ENCODE results near the gene EBPL.

The EBPL gene

GRCh38 chr13:49690133-49690994 lies 922 bp downstream of the EBPL start:
- peak overlapping the region; percentile 86 to 88 for H3K4me3 Mint-ChIP-seq
- no peaks in the 10 kb centered on the region for H3K27me3 Mint-ChIP-seq
- H3K36me3 Mint-ChIP-seq, result peaks cover 8 to 25% of the 10 kb centered on the region in 2 donors
- peak; percentile 32 to 40 for ATAC-seq (replicated peaks)
- H3K27ac Mint-ChIP-seq, result peak overlapping the region; percentile 76
- H3K9me3 Mint-ChIP-seq, result no peaks in the 10 kb centered on the region
- no peak for DNase-seq
- H3K4me1 Mint-ChIP-seq, result peaks cover 14 to 25% of the 10 kb centered on the region in 2 donors

- Mint-ChIP-seq H3K36me3 (peaks cover 19 to 33% of the 10 kb centered on the region in 2 donors), H3K27ac (no peak overlapping the region), H3K9me3 (no peaks in the 10 kb centered on the region), H3K4me1 (peaks cover 6 to 8% of the 10 kb centered on the region in 2 donors), H3K4me3 (no peak overlapping the region), H3K27me3 (no peaks in the 10 kb centered on the region)
- no peak for DNase-seq
- peak in 1 of 2 donors; percentile 31 for ATAC-seq (replicated peaks)
Observed at GRCh38 chr13:49683489-49683888, 7.8 kb downstream of the EBPL start.

- no peak overlapping the region for H3K4me3 Mint-ChIP-seq
- no peak for DNase-seq
- no peaks in the 10 kb centered on the region for H3K9me3 Mint-ChIP-seq
- H3K36me3 Mint-ChIP-seq, result peaks cover 27 to 35% of the 10 kb centered on the region in 2 donors
- no peak overlapping the region for H3K27ac Mint-ChIP-seq
- no peaks in the 10 kb centered on the region for H3K27me3 Mint-ChIP-seq
- no peak for ATAC-seq (replicated peaks)
- H3K4me1 Mint-ChIP-seq, result peaks cover 7 to 12% of the 10 kb centered on the region in 2 donors
Observed at GRCh38 chr13:49681842-49682435, 9.3 kb downstream of the EBPL start.

- Mint-ChIP-seq H3K27me3 (no peaks in the 10 kb centered on the region), H3K4me3 (no peak overlapping the region), H3K27ac (no peak overlapping the region), H3K36me3 (peaks cover 30 to 37% of the 10 kb centered on the region in 2 donors), H3K4me1 (peaks cover 7 to 15% of the 10 kb centered on the region in 2 donors), H3K9me3 (no peaks in the 10 kb centered on the region)
- no peak for DNase-seq
- ATAC-seq (replicated peaks), result no peak
Observed at GRCh38 chr13:49679246-49679645, 12.0 kb downstream of the EBPL start.

- no peak for DNase-seq
- Mint-ChIP-seq H3K4me1 (peaks cover 7 to 15% of the 10 kb centered on the region in 2 donors), H3K9me3 (no peaks in the 10 kb centered on the region), H3K4me3 (no peak overlapping the region), H3K36me3 (peaks cover 30 to 37% of the 10 kb centered on the region in 2 donors), H3K27me3 (no peaks in the 10 kb centered on the region), H3K27ac (no peak overlapping the region)
- ATAC-seq (replicated peaks), result no peak
Observed at GRCh38 chr13:49678191-49678914, 12.9 kb downstream of the EBPL start.

- Mint-ChIP-seq H3K27ac (no peak overlapping the region), H3K4me3 (no peak overlapping the region), H3K9me3 (no peaks in the 10 kb centered on the region), H3K36me3 (peaks cover 35 to 37% of the 10 kb centered on the region in 2 donors), H3K27me3 (no peaks in the 10 kb centered on the region), H3K4me1 (peaks cover 7 to 15% of the 10 kb centered on the region in 2 donors)
- ATAC-seq (replicated peaks), result no peak
- no peak for DNase-seq
Observed at GRCh38 chr13:49676581-49677298, 14.5 kb downstream of the EBPL start.

GRCh38 chr13:49670828-49671227 lies 20.5 kb downstream of the EBPL start:
- no peaks in the 10 kb centered on the region for H3K9me3 Mint-ChIP-seq
- DNase-seq (no peak), ATAC-seq (replicated peaks) (no peak)
- H3K27me3 Mint-ChIP-seq, result no peaks in the 10 kb centered on the region
- peaks cover 4 to 5% of the 10 kb centered on the region in 2 donors for H3K4me1 Mint-ChIP-seq
- peaks cover 33 to 37% of the 10 kb centered on the region in 2 donors for H3K36me3 Mint-ChIP-seq
- H3K4me3 Mint-ChIP-seq, result no peak overlapping the region
- no peak overlapping the region for H3K27ac Mint-ChIP-seq

- H3K9me3 Mint-ChIP-seq, result no peaks in the 10 kb centered on the region
- H3K4me3 Mint-ChIP-seq, result no peak overlapping the region
- peaks cover 0 to 1% of the 10 kb centered on the region in 2 donors for H3K4me1 Mint-ChIP-seq
- no peak overlapping the region for H3K27ac Mint-ChIP-seq
- ATAC-seq (replicated peaks), result peak; percentile 41 to 45
- DNase-seq, result no peak
- no peaks in the 10 kb centered on the region for H3K27me3 Mint-ChIP-seq
- H3K36me3 Mint-ChIP-seq, result peaks cover 30% of the 10 kb centered on the region in 2 donors
Observed at GRCh38 chr13:49669735-49670309, 21.5 kb downstream of the EBPL start.

- Mint-ChIP-seq H3K27ac (no peak overlapping the region), H3K4me3 (no peak overlapping the region), H3K4me1 (no peaks in the 10 kb centered on the region)
Observed at GRCh38 chr13:49667773-49668172, 23.5 kb downstream of the EBPL start.

GRCh38 chr13:49664606-49665005 lies 26.7 kb downstream of the EBPL start:
- Mint-ChIP-seq H3K4me1 (no peaks in the 10 kb centered on the region), H3K27me3 (no peaks in the 10 kb centered on the region), H3K4me3 (no peak overlapping the region), H3K36me3 (peaks cover 42 to 66% of the 10 kb centered on the region in 2 donors), H3K27ac (no peak overlapping the region), H3K9me3 (no peaks in the 10 kb centered on the region)
- ATAC-seq (replicated peaks) (no peak), DNase-seq (no peak)

More at GRCh38 chr13:49667773-49668172, 23.5 kb downstream of the EBPL start:
- peaks cover 32 to 40% of the 10 kb centered on the region in 2 donors for H3K36me3 Mint-ChIP-seq
- no peaks in the 10 kb centered on the region for H3K9me3 Mint-ChIP-seq
- ATAC-seq (replicated peaks), result no peak
- no peak for DNase-seq
- no peaks in the 10 kb centered on the region for H3K27me3 Mint-ChIP-seq

- peaks cover 0 to 4% of the 10 kb centered on the region in 2 donors for H3K4me1 Mint-ChIP-seq
- H3K27me3 Mint-ChIP-seq, result no peaks in the 10 kb centered on the region
- DNase-seq (no peak), ATAC-seq (replicated peaks) (no peak)
- peaks cover 28 to 46% of the 10 kb centered on the region in 2 donors for H3K36me3 Mint-ChIP-seq
- no peak overlapping the region for H3K4me3 Mint-ChIP-seq
- H3K9me3 Mint-ChIP-seq, result no peaks in the 10 kb centered on the region
- H3K27ac Mint-ChIP-seq, result no peak overlapping the region
Observed at GRCh38 chr13:49657241-49657641, 34.0 kb downstream of the EBPL start.

GRCh38 chr13:49655906-49656305 lies 35.4 kb downstream of the EBPL start:
- DNase-seq, result no peak
- H3K9me3 Mint-ChIP-seq, result no peaks in the 10 kb centered on the region
- no peak for ATAC-seq (replicated peaks)
- no peak overlapping the region for H3K27ac Mint-ChIP-seq
- no peaks in the 10 kb centered on the region for H3K27me3 Mint-ChIP-seq
- H3K36me3 Mint-ChIP-seq, result peaks cover 21 to 32% of the 10 kb centered on the region in 2 donors
- H3K4me1 Mint-ChIP-seq, result peaks cover 0 to 4% of the 10 kb centered on the region in 2 donors
- no peak overlapping the region for H3K4me3 Mint-ChIP-seq

- no peak for ATAC-seq (replicated peaks)
- H3K27me3 Mint-ChIP-seq, result no peaks in the 10 kb centered on the region
- no peak overlapping the region for H3K4me3 Mint-ChIP-seq
- H3K27ac Mint-ChIP-seq, result no peak overlapping the region
- H3K9me3 Mint-ChIP-seq, result no peaks in the 10 kb centered on the region
- H3K4me1 Mint-ChIP-seq, result peaks cover 0 to 4% of the 10 kb centered on the region in 2 donors
- DNase-seq, result no peak
- H3K36me3 Mint-ChIP-seq, result peaks cover 15 to 20% of the 10 kb centered on the region in 2 donors
Observed at GRCh38 chr13:49654011-49654410, 37.3 kb downstream of the EBPL start.

Measured in stimulated activated naive B cell treated with anti-CD40 and anti-IgM and Interleukin-4, amounts not matched to agents 10 μg/mL and 1 μg/mL and 100 μg/mL, for 72 hours (primary cell).